GM21367 (cell line): ENCODE data around the gene HRC.
"Not testable (repeated sequence)": the region's sequence is repeated elsewhere in the genome, so short reads cannot be mapped to it uniquely, and the experiment has no call there.

Experiments
- ATAC-seq: cut with Tn5 transposase; IDR thresholded peaks from one replicate; pipeline ENCODE4 v1.9.1; 2021; ENCODE audit not compliant: unreplicated experiment

HRC gene, protein sequence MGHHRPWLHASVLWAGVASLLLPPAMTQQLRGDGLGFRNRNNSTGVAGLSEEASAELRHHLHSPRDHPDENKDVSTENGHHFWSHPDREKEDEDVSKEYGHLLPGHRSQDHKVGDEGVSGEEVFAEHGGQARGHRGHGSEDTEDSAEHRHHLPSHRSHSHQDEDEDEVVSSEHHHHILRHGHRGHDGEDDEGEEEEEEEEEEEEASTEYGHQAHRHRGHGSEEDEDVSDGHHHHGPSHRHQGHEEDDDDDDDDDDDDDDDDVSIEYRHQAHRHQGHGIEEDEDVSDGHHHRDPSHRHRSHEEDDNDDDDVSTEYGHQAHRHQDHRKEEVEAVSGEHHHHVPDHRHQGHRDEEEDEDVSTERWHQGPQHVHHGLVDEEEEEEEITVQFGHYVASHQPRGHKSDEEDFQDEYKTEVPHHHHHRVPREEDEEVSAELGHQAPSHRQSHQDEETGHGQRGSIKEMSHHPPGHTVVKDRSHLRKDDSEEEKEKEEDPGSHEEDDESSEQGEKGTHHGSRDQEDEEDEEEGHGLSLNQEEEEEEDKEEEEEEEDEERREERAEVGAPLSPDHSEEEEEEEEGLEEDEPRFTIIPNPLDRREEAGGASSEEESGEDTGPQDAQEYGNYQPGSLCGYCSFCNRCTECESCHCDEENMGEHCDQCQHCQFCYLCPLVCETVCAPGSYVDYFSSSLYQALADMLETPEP

DNA sequence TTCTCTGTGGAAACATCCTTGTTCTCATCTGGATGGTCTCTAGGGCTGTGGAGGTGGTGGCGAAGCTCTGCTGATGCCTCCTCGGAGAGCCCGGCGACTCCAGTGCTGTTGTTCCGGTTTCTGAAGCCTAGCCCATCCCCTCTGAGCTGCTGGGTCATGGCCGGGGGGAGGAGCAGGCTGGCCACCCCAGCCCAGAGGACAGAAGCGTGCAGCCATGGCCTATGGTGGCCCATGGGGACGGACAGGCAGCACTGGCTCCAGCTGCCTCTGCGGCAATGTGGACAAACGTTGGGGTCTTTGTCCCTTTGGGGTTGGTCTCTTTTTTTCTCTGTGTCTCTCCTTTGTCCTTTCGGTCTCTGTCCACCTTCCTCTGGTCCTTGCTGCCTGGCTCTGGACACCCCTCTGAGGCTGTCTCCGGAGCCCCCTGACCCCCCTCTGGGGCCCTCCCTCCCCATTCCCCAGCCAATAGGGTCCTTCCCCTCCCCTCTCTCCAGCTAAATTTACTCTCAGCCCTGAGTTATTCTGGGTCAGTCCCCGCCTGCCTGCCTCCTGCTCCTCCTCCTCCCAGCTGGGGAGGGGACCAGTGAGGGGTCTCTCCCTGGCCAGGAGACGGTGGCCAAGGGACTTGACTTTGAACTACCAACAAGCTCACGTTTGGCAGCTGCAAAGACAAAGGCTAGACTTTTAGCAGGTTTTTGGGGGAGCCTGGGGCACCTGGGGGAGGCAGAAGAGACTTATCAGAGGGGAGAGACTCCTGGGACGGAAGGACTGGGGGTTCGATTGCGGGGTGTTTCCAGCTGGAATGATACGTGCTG, at the start of gene HRC:
HRC (minus strand) TSS at position 392 of the 815 bp plus-strand sequence; CDS start at position 233, 159 bp downstream.
- no peak for ATAC-seq

DNA sequence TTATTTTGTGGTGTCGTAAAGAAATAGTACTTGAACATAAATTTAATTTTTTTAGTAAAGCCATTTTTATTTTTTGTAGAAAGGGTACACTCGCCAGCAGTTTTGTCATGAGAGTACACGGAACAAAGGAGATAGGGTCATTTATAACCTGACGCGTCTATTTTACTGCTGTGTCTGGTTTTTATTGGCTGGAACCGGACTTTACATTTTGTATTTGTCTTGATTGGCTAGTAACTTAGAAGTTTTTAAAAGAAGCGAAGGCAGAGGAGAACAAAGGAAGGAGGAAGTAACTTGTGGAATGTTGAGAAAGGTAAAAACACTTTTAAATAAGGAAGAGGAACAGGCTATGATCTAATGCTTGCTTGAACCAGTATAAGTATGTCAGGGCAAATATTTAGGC, 45.8 kb upstream of the HRC start:
- no peak for ATAC-seq

DNA sequence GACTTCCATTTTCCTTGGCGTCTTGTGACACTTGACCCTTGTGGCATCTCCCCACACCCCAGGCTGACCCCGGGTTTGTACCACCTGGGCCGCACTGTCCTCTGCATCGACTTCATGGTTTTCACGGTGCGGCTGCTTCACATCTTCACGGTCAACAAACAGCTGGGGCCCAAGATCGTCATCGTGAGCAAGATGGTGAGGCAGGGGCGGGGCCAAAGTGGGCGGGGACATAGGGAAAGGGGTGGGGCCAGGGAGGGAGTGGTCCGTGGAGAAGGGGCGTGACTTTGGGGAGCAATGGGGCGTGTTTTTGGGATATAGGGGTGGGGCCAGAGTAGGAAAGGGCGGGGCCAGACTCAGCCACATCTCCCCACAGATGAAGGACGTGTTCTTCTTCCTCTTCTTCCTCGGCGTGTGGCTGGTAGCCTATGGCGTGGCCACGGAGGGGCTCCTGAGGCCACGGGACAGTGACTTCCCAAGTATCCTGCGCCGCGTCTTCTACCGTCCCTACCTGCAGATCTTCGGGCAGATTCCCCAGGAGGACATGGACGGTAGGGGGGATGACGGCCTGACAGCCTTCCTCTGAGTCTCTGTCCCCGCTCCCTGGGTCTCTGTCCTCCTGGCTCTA, 45.2 kb upstream of the HRC start:
- no peak for ATAC-seq

DNA sequence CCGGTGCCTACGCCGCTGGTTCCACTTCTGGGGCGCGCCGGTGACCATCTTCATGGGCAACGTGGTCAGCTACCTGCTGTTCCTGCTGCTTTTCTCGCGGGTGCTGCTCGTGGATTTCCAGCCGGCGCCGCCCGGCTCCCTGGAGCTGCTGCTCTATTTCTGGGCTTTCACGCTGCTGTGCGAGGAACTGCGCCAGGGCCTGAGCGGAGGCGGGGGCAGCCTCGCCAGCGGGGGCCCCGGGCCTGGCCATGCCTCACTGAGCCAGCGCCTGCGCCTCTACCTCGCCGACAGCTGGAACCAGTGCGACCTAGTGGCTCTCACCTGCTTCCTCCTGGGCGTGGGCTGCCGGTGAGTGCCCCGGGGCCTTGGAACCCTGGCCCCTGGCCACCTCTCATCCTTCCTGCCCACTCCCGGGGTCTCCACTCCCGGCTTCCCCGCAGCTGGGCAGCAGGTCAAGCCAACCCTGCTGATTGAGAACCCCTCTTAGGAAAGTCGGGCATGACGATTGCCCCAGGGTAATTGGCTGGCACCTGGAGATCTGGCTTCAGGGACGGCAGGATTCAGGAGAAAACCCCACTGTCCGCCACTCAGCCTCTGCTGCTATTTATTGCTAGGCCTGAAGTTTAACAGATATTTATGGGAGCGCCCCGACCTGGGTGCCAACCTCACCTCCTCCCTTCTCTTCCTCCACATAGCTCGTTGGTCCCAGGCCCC, 41.5 kb upstream of the HRC start:
- no peak for ATAC-seq

DNA sequence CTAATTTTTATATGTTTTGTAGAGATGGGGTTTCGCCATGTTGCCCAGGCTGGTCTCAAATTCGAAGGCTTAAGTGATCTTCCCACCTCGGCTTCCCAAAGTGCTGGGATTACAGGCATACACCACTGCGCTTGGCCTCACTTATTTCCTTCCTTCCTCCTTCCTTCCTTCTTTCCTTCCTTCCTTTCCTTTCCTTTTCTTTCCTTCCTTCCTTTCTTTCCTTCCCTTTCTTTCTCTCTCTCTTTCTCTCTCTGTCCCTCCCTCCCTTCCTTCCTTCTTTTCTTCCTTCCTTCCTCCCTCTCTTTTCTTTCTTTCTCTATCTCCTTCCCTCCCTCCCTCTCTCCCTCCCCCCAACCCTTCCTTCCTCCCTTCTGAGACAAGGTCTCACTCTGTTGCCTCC, 39.2 kb upstream of the HRC start:
- no peak for ATAC-seq

DNA sequence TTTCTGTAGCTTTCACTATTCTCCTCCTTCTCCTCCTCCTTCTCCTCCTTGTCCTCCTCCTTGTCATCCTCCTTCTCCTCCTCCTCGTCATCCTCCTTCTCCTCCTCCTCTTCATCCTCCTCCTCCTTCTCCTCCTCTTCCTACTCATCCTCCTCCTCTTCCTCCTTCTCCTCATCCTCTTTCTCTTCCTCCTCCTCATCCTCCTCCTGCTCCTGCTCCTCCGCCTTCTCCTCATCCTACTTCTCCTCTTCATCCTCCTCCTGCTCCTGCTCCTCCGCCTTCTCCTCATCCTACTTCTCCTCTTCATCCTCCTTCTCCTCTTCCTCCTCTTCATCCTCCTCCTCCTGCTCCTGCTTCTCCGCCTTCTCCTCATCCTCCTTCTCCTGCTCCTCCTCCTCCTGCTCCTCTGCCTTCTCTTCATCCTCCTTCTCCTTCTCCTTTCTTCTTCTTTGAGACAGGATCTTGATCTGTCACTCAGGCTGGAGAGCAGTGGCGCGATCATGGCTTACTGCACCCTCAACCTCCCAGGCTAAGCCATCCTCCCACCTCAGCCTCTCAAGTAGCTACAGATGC, 38.7 kb upstream of the HRC start:
- ATAC-seq, result no peak

DNA sequence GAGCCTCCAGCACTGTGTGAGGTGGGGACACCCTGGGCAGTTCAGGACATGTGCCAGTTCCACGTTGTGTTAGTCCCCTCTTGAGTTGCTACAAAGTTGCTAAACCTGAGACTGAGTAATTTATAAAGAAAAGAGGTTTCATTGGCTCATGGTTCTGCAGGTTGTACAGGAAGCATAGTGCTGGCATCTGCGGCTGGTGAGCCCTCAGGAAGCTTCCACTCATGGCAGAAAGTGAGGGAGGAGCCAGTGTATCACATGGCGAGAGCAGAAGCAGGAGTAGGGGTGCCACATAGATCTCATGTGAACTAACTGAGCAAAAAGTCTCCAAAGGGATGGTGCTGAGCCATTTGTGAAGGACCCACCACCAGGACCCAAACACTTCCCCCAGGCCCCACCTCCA, 35.6 kb upstream of the HRC start:
- ATAC-seq, result no peak

DNA sequence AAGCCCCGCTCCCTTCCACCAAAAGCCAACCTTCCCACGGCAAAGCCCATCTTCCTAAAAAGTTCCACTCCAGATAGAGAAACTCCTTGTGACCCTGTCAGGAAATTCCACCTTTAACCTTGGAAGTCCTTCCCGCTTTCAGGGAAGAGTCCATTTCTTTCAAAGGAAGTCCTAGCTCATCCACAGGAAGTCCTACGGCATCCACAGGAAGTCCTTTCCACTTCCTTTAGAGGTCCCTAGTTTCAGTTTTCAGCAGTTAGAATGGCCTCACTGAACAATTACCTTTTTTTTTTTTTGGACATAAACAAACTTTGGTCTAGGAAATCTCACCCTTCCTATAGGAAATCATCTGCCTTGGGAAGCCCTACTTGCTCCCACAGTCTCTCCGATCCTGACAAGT, 34.1 kb upstream of the HRC start:
- ATAC-seq, result no peak

DNA sequence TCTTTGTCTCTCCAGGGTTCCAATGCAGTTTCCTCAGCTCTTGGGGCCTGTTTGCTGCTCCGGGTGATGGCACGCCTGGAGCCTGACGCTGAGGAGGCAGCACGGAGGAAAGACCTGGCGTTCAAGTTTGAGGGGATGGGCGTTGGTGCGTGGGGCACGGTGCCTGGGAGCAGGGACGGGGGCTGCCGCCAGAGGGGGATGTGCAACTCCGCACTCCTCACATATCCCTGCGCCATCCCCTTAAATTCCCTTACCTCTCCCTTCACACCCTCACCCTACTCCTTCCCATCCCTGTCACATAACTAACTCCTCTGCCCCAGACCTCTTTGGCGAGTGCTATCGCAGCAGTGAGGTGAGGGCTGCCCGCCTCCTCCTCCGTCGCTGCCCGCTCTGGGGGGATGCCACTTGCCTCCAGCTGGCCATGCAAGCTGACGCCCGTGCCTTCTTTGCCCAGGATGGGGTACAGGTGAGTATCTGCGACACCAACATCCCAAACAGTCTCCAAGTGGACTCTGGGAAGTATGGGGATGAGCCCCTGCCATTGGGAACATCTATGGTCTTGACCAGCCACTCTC, 33.5 kb upstream of the HRC start:
- ATAC-seq, result no peak

DNA sequence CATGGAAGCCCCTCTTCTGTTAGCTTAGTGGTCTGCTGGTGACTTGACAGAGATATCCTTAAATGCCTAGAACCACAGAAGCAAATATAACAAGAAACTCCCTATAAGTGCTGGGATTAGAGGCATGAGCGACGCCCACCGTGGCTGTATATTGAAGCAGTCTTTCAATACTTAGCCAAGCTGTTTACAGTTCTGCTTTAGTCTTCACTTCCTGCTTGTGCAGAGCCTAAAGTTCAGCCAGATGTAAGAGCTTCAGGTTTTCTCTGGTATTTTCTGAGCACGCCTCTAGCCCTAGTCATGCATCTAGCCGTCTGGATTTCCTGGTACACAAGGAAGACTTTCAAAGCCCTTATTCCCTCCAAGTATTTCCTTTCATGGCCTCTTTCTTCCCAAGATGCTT, 30.9 kb upstream of the HRC start:
- no peak for ATAC-seq

DNA sequence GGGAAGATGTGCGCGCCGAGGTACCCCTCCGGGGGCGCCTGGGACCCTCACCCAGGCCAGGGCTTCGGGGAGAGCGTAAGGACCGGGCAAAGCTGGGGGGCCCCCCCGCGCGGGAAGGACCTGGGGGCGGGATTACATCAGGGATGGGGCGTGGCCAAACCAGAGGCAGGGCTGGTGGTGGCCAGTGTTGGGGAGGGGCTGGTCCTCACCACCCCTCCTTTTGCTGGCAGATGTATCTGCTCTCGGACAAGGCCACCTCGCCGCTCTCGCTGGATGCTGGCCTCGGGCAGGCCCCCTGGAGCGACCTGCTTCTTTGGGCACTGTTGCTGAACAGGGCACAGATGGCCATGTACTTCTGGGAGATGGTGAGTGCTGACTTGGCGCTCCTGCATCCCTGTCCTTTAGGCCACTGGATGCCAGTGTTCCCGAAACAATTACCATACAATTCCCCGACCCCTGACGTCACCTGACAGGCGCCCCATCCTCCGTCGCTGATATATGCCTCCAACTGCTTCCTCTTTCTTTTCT, 27.7 kb upstream of the HRC start:
- no peak for ATAC-seq

DNA sequence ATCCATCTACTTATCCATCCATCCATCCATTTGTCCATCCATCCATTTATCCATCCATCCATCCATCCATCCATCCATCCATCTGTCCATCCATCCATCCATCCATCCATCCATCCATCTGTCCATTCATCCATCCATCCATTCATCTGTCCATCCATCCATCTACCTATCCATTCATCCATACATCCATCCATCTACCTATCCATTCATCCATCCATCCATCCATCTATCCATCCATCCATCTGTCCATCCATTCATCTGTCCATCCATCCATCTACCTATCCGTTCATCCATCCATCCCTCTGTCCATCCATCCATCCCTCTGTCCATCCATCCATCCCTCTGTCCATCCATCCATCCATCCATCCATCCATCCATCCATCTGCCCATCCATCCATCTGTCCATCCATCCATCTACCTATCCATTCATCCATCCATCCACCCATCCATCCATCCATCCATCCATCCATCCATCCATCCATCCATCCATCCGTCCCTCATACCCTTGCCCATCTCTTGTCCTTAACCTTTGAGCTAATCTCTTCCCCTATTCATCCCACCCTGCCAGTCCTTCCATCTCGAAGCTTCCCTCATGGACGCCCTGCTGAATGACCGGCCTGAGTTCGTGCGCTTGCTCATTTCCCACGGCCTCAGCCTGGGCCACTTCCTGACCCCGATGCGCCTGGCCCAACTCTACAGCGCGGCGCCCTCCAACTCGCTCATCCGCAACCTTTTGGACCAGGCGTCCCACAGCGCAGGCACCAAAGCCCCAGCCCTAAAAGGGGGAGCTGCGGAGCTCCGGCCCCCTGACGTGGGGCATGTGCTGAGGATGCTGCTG, 27.0 kb upstream of the HRC start:
- ATAC-seq, result not testable (repeated sequence)

DNA sequence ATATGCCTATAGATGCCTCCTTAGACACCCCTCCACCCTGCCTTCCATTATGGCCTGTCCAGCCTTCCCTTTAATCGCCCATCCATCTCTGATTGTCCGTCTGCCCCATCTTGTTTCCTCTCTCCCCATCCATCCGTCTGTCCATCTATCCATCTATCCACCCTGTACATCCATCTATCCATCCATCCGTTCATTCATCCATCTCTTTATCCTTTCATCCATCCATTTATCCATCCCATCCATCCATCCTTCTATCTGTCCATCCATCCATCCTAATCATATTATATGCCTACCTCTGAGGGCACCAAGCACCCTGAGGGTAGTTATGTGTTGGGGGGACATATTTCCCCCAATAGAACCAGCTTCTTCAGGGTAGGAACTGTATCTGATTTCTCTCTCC, 25.5 kb upstream of the HRC start:
- ATAC-seq, result no peak

DNA sequence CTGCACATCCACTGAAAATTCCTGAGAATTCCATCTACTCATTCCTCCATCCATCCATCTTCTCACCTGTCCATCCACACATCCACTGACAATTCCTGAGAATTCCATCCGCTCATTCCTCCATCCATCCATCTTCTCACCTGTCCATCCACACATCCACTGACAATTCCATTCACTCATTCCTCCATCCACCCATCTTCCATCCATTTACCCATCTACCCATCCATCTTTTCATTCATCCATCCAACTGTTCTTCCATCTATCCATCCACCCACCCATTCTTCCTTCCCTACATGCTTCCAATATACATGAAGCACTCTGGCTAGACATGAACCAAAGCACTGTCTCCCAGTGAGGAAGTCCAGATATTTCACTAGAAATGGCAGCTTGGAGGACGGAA, 18.0 kb upstream of the HRC start:
- ATAC-seq, result no peak

DNA sequence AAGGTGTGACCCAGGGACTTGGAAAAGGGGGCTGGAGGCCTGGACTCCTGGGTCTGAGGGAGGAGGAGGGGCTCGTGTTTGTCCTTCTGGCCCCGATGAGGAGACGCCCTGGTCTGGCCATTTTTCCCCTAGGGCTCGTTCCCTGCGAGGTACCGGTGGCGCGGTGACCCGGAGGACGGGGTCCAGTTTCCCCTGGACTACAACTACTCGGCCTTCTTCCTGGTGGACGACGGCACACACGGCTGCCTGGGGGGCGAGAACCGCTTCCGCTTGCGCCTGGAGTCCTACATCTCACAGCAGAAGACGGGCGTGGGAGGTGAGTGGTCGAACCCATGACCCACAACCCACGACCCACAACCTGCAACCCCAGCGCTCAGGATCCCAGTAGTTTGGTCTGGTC, 13.2 kb upstream of the HRC start:
- no peak for ATAC-seq

DNA sequence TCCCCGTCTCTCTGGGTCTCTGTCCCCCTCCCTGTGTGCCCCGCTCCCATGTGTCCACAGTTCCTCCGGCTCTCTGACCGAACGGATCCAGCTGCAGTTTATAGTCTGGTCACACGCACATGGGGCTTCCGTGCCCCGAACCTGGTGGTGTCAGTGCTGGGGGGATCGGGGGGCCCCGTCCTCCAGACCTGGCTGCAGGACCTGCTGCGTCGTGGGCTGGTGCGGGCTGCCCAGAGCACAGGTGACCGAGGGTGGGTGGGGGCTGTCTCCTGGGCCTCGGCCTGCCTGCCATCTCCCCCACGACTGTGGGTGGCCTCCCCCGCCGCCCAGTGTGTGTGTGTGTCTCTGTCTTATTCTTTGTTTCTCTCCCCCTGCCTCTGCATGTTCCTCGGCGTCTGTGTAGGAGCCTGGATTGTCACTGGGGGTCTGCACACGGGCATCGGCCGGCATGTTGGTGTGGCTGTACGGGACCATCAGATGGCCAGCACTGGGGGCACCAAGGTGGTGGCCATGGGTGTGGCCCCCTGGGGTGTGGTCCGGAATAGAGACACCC, 12.7 kb upstream of the HRC start:
- ATAC-seq, result no peak

DNA sequence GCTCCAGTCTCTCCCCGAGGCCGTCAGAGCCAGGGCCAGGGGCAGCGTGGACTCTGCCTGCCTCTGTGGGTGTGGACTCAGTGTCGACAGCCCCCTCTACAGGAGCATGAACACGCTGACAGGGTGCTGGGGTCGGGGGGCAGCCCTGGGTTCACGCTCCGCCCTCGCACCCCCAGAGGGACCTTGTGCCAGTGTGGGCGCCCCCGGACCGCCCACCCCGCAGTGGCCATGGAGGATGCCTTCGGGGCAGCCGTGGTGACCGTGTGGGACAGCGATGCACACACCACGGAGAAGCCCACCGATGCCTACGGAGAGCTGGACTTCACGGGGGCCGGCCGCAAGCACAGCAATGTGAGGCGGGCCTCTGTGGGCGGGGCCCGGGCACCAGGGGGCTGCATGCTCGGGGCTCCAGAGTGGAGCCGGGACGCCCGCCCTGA, 10.7 kb upstream of the HRC start:
- ATAC-seq, result no peak

DNA sequence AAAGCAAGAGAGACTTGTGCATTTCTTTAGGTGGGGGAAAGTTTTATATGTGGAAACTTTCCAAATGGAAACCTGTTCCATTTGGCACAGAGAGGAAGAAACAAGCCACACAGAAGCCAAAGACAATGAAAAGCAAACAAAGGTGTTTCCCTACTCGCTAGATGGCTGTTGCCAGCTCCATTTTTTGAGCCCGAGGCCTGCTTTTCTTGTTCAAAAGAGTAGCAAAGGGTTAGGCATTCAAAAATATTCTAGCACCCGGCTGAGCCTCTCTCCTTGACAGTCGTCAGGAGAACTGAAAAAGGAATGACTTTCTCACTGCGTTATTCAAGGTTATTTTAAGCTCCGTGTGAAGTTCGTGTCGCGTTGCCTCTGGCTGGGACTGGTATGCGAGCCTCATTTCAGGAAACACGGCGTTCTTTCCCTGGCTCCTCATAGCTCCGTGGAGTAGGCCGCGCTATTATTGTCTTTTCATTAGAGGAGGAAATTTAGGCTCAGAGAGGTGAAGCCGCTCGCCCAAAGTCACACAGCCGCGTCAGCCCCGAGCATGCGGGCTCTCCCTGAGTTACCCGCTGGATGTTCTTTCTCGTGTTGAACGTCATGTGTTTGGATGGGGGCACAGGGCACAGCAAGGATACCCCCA, 10.0 kb upstream of the HRC start:
- no peak for ATAC-seq
